HepG2 (cell line): ENCODE measurements around the gene C9orf50. TPM values are rescaled to one million over a fixed set of nuclear protein-coding genes. Genes with fewer than 3 reads are reported as not detected.

Source experiments
- ASH2L ChIP-seq: fragments of 300-600, 200-600 bp; sonication (generic); IDR thresholded peaks from 2 replicates; pipeline ENCODE4 v1.7.0; 2017; ENCODE audit warnings: low read depth, mild to moderate bottlenecking, moderate library complexity, mixed read lengths, low read length; ENCODE audit not compliant: insufficient read length
- CAMTA2 ChIP-seq: sonication (generic); formaldehyde crosslinking; IDR thresholded peaks from 2 replicates; pipeline ENCODE4 v1.4.0; 2020; ENCODE audit warnings: mild to moderate bottlenecking, missing genetic modification reagents, borderline replicate concordance
- EP300 ChIP-seq, 3 experiments: sonication (generic) in 1 of 3; formaldehyde crosslinking in 1 of 3; IDR thresholded peaks; 2 replicates each; pipeline versions ENCODE4 v1.5.1 to v1.6.1; 2011 to 2020; ENCODE audit warnings: low read depth in 2 of 3, low read length in 2 of 3, borderline replicate concordance in 1 of 3, improper control_type of control experiment in 1 of 3, mild to moderate bottlenecking in 1 of 3, missing genetic modification reagents in 1 of 3, moderate library complexity in 1 of 3
- ESRRA ChIP-seq: sonication (generic); formaldehyde crosslinking; IDR thresholded peaks from 2 replicates; pipeline ENCODE4 v1.5.1; 2020; ENCODE audit warnings: mild to moderate bottlenecking, low read depth, missing genetic modification reagents
- FOXO1 ChIP-seq: sonication (generic); formaldehyde crosslinking; IDR thresholded peaks from 2 replicates; pipeline ENCODE4 v1.4.0; 2020; ENCODE audit warnings: missing genetic modification reagents
- GLI4 ChIP-seq: sonication (generic); formaldehyde crosslinking; IDR thresholded peaks from 2 replicates; pipeline ENCODE4 v1.5.1; 2020; ENCODE audit warnings: missing genetic modification reagents, mild to moderate bottlenecking, moderate library complexity, borderline replicate concordance
- HDAC2 ChIP-seq: sonication (generic); formaldehyde crosslinking; IDR thresholded peaks from 2 replicates; pipeline ENCODE4 v1.4.0; 2020; ENCODE audit warnings: missing genetic modification reagents
- HMG20A ChIP-seq: IDR thresholded peaks from 2 replicates; pipeline ENCODE4 v1.6.1; 2016; ENCODE audit warnings: borderline replicate concordance
- ISX ChIP-seq: sonication (generic); formaldehyde crosslinking; conservative IDR thresholded peaks from 2 replicates; pipeline ENCODE4 v1.5.0; 2020; ENCODE audit warnings: missing genetic modification reagents
- MAFK ChIP-seq, 2 experiments: IDR thresholded peaks in 1 of 2; conservative IDR thresholded peaks in 1 of 2; 2 replicates each; pipeline ENCODE4 v1.6.1; 2011; ENCODE audit warnings: improper control_type of control experiment in 2 of 2, low read length in 2 of 2
- MIXL1 ChIP-seq: IDR thresholded peaks from 2 replicates; pipeline ENCODE4 v1.6.1; 2016
- NCOA1 ChIP-seq: sonication (generic); formaldehyde crosslinking; IDR thresholded peaks from 2 replicates; pipeline ENCODE4 v1.9.0; 2021; ENCODE audit warnings: missing genetic modification reagents
- NFKB2 ChIP-seq: sonication (generic); formaldehyde crosslinking; IDR thresholded peaks from 2 replicates; pipeline ENCODE4 v1.4.0; 2020; ENCODE audit warnings: missing genetic modification reagents, borderline replicate concordance
- POLR2AphosphoS5 ChIP-seq: IDR thresholded peaks from 2 replicates; pipeline ENCODE4 v1.6.1; 2012; ENCODE audit warnings: low read depth, low read length
- RFXANK ChIP-seq: IDR thresholded peaks from 2 replicates; pipeline ENCODE4 v1.6.1; 2016
- RNF2 ChIP-seq: fragments of 450-650 bp; conservative IDR thresholded peaks from 2 replicates; pipeline ENCODE4 v1.6.1; 2016; ENCODE audit warnings: low read depth
- SALL2 ChIP-seq: sonication (generic); formaldehyde crosslinking; IDR thresholded peaks from 2 replicates; pipeline ENCODE4 v1.8.1; 2023; ENCODE audit warnings: mild to moderate bottlenecking, missing genetic modification reagents, inconsistent platforms
- SSRP1 ChIP-seq: IDR thresholded peaks from 2 replicates; pipeline ENCODE4 v1.6.1; 2016; ENCODE audit warnings: control low read depth
- TARDBP ChIP-seq: sonication (generic); formaldehyde crosslinking; IDR thresholded peaks from 2 replicates; pipeline ENCODE4 v1.8.0; 2022; ENCODE audit warnings: mild to moderate bottlenecking, missing genetic modification reagents
- ZBTB39 ChIP-seq: sonication (generic); formaldehyde crosslinking; IDR thresholded peaks from 2 replicates; pipeline ENCODE4 v1.5.0; 2020; ENCODE audit warnings: missing genetic modification reagents
- ZC3H4 ChIP-seq: sonication (generic); formaldehyde crosslinking; IDR thresholded peaks from 2 replicates; pipeline ENCODE4 v1.4.0; 2020; ENCODE audit warnings: missing genetic modification reagents, borderline replicate concordance
- ZNF33B ChIP-seq: sonication (generic); formaldehyde crosslinking; IDR thresholded peaks from 2 replicates; pipeline ENCODE4 v1.5.1; 2020; ENCODE audit warnings: mild to moderate bottlenecking, missing genetic modification reagents
- ZNF691 ChIP-seq: sonication (generic); formaldehyde crosslinking; IDR thresholded peaks from 2 replicates; pipeline ENCODE4 v1.4.0; 2020; ENCODE audit warnings: missing genetic modification reagents, low read depth, mild to moderate bottlenecking, borderline replicate concordance
- ZNF891 ChIP-seq: sonication (generic); formaldehyde crosslinking; IDR thresholded peaks from 2 replicates; pipeline ENCODE4 v1.5.0; 2020; ENCODE audit warnings: mild to moderate bottlenecking, missing genetic modification reagents
- polyA plus RNA-seq, 8 experiments: library from polyadenylated mRNA; depleted of rRNA in 3 of 8; stranded (reverse) in 7 of 8; unstranded in 1 of 8; fragments of >200 nt; fragmentation: Illumina TruSeq in 4 of 8; extraction: Trizol in 4 of 8; gene quantifications; 2 replicates each; pipeline versions ENCODE4 v1.2.1 to v1.2.3, GENCODE V29; 2011 to 2016; ENCODE audit warnings: low read depth in 4 of 8, missing spikeins in 1 of 8, mixed read lengths in 1 of 8; ENCODE audit not compliant: insufficient read depth in 1 of 8
- total RNA-seq, 5 experiments: library from RNA; depleted of rRNA; stranded (reverse); fragments of >200 nt; fragmentation: Illumina TruSeq; extraction: Trizol; gene quantifications; 2 replicates each; pipeline ENCODE4 v1.2.3, GENCODE V29; 2016; ENCODE audit warnings: low read depth in 1 of 5
- TF ChIP-seq, protein P1 (sequence below), 2 experiments: sonication (generic) in 1 of 2; formaldehyde crosslinking in 1 of 2; IDR thresholded peaks; 2 replicates each; pipeline versions ENCODE4 v1.4.0 to v1.6.1; 2018 to 2020; ENCODE audit warnings: missing genetic modification reagents in 2 of 2, borderline replicate concordance in 1 of 2, low read depth in 1 of 2, mild to moderate bottlenecking in 1 of 2, missing biosample characterization in 1 of 2

The C9orf50 gene
- total and polyA plus RNA-seq, 2 of the 13 experiments (the other 11 are each of a cell fraction or from before 2014, with no cell fraction given): not detected

GRCh38 chr9:129598089-129598596 lies 22.8 kb downstream of the C9orf50 start (continued):
- TF ChIP-seq ZBTB39 (CRISPR knock-in tag) (0 out of 2 replicates have a peak, but pooled peaks have one; percentile 33), HDAC2 (CRISPR knock-in tag) (no peak), RFXANK (no peak), FOXO1 (CRISPR knock-in tag) (no peak), GLI4 (CRISPR knock-in tag) (0 out of 2 replicates have a peak, but pooled peaks have one; percentile 1), HMG20A (CRISPR knock-in tag) (no peak), ZNF33B (CRISPR knock-in tag) (no peak), TARDBP (CRISPR knock-in tag) (0 out of 2 replicates have a peak, but pooled peaks have one; percentile 20), ZNF691 (CRISPR knock-in tag) (no peak), RNF2 (no peak), NFKB2 (CRISPR knock-in tag) (peak; percentile 15; the same call in 1 of the 2 replicates), ZC3H4 (CRISPR knock-in tag) (peak; percentile 59; the same call in 1 of the 2 replicates), MAFK (conservative IDR thresholded peaks at IDR 0.05 in 1 of 2, IDR thresholded peaks at IDR 0.05 in 1 of 2; ENCODE audit: low read length in 2 of 2) (no peak), ASH2L (peak; percentile 27), MIXL1 (CRISPR knock-in tag) (no peak), SSRP1 (CRISPR knock-in tag) (0 out of 2 replicates have a peak, but pooled peaks have one; percentile 11), NCOA1 (CRISPR knock-in tag) (no peak), ZNF891 (CRISPR knock-in tag) (peak; percentile 16; the same call in 1 of the 2 replicates), CAMTA2 (no peak), EP300 (IDR thresholded peaks at IDR 0.05; ENCODE audit: low read depth in 2 of 2, low read length in 2 of 2) (no peak), EP300 (CRISPR knock-in tag; IDR thresholded peaks at IDR 0.05; ENCODE audit: borderline replicate concordance) (no peak), ISX (0 out of 2 replicates have a peak, but pooled peaks have one; percentile 2), ESRRA (CRISPR knock-in tag) (no peak), SALL2 (CRISPR knock-in tag) (0 out of 2 replicates have a peak, but pooled peaks have one; percentile 9), POLR2AphosphoS5 (peak; percentile 16; the same call in 1 of the 2 replicates)
- TF ChIP-seq, protein P1, sequence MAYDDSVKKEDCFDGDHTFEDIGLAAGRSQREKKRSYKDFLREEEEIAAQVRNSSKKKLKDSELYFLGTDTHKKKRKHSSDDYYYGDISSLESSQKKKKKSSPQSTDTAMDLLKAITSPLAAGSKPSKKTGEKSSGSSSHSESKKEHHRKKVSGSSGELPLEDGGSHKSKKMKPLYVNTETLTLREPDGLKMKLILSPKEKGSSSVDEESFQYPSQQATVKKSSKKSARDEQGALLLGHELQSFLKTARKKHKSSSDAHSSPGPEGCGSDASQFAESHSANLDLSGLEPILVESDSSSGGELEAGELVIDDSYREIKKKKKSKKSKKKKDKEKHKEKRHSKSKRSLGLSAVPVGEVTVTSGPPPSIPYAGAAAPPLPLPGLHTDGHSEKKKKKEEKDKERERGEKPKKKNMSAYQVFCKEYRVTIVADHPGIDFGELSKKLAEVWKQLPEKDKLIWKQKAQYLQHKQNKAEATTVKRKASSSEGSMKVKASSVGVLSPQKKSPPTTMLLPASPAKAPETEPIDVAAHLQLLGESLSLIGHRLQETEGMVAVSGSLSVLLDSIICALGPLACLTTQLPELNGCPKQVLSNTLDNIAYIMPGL (CRISPR knock-in tag; IDR thresholded peaks at IDR 0.05; ENCODE audit: borderline replicate concordance in 1 of 2, low read depth in 1 of 2): no peak
